NCI-H2081 (cell line): ENCODE measurements around the gene IGF2BP2.
"Not testable (repeated sequence)": the region's sequence is repeated elsewhere in the genome, so short reads cannot be mapped to it uniquely, and the experiment has no call there.

Source experiments
- DNase-seq, 2 experiments: peaks; one replicate each; lab custom pipeline; 2025; lab: John Stamatoyannopoulos, UW

Gene IGF2BP2

GRCh38 chr3:185797993-185798830 lies 26.6 kb downstream of the IGF2BP2 start:
- no peak for DNase-seq

GRCh38 chr3:185797108-185797881 lies 27.5 kb downstream of the IGF2BP2 start:
- no peak for DNase-seq

- peak in 1 of 2 experiments; percentile 28 for DNase-seq
Measured at GRCh38 chr3:185796431-185797107, 28.3 kb downstream of the IGF2BP2 start.

- no peak for DNase-seq
Measured at GRCh38 chr3:185793381-185793780, 31.5 kb downstream of the IGF2BP2 start.

- no peak for DNase-seq
Measured at GRCh38 chr3:185792955-185793354, 31.9 kb downstream of the IGF2BP2 start.

- no peak for DNase-seq
Measured at GRCh38 chr3:185789891-185790830, 34.7 kb downstream of the IGF2BP2 start.

- DNase-seq, result no peak
Measured at GRCh38 chr3:185789134-185789533, 35.7 kb downstream of the IGF2BP2 start.

GRCh38 chr3:185788292-185788691 lies 36.5 kb downstream of the IGF2BP2 start:
- DNase-seq, result no peak

- no peak for DNase-seq
Measured at GRCh38 chr3:185786956-185787877, 37.6 kb downstream of the IGF2BP2 start.

- not testable (repeated sequence) for DNase-seq
Measured at GRCh38 chr3:185786258-185786657, 38.6 kb downstream of the IGF2BP2 start.

GRCh38 chr3:185784317-185784716 lies 40.5 kb downstream of the IGF2BP2 start:
- DNase-seq, result no peak

- DNase-seq, result no peak
Measured at GRCh38 chr3:185781759-185782158, 43.1 kb downstream of the IGF2BP2 start.

- no peak for DNase-seq
Measured at GRCh38 chr3:185779461-185779860, 45.4 kb downstream of the IGF2BP2 start.

GRCh38 chr3:185778821-185779220 lies 46.0 kb downstream of the IGF2BP2 start:
- no peak for DNase-seq

- DNase-seq, result no peak
Measured at GRCh38 chr3:185778094-185778493, 46.7 kb downstream of the IGF2BP2 start.

- no peak for DNase-seq
Measured at GRCh38 chr3:185770109-185770508, 54.7 kb downstream of the IGF2BP2 start.

GRCh38 chr3:185768578-185768982 lies 56.3 kb downstream of the IGF2BP2 start:
- DNase-seq, result peak; percentile 59 to 69

- no peak for DNase-seq
Measured at GRCh38 chr3:185767002-185767688, 57.7 kb downstream of the IGF2BP2 start.

GRCh38 chr3:185766329-185767001 lies 58.4 kb downstream of the IGF2BP2 start:
- no peak for DNase-seq
